Hepatocyte (in vitro differentiated cells): Measurements from ENCODE around the gene OTOG.

Experiments
- EZH2 ChIP-seq: fragments of 200-600 bp; sonication (generic); IDR thresholded peaks from 2 replicates; pipeline ENCODE4 v1.6.1; 2016; ENCODE audit warnings: antibody characterized with exemption, mild to moderate bottlenecking, borderline replicate concordance
- EZH2phosphoT487 ChIP-seq: fragments of 200-600 bp; sonication (generic); IDR thresholded peaks from one replicate; pipeline ENCODE4 v1.6.1; 2018; ENCODE audit warnings: antibody characterized with exemption, mild to moderate bottlenecking, low read depth, moderate library complexity; ENCODE audit not compliant: unreplicated experiment, severe bottlenecking
- TF ChIP-seq, protein P1 (sequence below): fragments of 200-600 bp; sonication (generic); IDR thresholded peaks from 2 replicates; pipeline ENCODE4 v1.5.1; 2016; ENCODE audit warnings: antibody characterized with exemption, mild to moderate bottlenecking; ENCODE audit not compliant: poor library complexity

- TF ChIP-seq, protein P1, sequence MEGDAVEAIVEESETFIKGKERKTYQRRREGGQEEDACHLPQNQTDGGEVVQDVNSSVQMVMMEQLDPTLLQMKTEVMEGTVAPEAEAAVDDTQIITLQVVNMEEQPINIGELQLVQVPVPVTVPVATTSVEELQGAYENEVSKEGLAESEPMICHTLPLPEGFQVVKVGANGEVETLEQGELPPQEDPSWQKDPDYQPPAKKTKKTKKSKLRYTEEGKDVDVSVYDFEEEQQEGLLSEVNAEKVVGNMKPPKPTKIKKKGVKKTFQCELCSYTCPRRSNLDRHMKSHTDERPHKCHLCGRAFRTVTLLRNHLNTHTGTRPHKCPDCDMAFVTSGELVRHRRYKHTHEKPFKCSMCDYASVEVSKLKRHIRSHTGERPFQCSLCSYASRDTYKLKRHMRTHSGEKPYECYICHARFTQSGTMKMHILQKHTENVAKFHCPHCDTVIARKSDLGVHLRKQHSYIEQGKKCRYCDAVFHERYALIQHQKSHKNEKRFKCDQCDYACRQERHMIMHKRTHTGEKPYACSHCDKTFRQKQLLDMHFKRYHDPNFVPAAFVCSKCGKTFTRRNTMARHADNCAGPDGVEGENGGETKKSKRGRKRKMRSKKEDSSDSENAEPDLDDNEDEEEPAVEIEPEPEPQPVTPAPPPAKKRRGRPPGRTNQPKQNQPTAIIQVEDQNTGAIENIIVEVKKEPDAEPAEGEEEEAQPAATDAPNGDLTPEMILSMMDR = no peak
- no peak for TF ChIP-seq EZH2phosphoT487
- TF ChIP-seq EZH2 = no peak
These were observed 40.7 kb upstream of the OTOG start for GRCh38 chr11:17506314-17506713.
